ENCODE measurements around the gene GPAM.
"Not testable (repeated sequence)": the region's sequence is repeated elsewhere in the genome, so short reads cannot be mapped to it uniquely, and the experiment has no call there.

The GPAM gene

DNA sequence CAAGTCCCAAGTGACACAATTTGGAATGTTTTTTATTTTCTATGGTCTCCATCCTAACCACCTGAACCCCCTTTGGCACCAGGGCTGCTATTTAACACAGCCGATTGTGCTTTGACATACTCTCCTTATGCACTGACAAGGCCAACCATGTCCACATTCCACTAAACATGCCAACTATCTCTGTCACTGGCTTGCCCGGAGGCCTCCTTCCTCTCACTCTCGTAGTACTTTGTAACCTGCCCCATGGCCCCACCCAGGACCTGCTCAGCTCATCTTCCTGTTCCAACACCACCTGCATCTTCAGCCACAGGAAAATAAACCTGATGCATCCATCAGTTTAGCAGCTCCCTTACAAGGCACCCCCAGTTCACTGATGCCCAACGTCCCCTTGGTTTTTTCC is 63.1 kb downstream of the GPAM start:
- H3K4me3 ChIP-seq (ENCODE audit: low read depth, low read length) = no peak overlapping the region
- no peak for TF ChIP-seq CTCF (IDR thresholded peaks at IDR 0.05; ENCODE audit: borderline replicate concordance, insufficient read depth, low read depth, low read length)

DNA sequence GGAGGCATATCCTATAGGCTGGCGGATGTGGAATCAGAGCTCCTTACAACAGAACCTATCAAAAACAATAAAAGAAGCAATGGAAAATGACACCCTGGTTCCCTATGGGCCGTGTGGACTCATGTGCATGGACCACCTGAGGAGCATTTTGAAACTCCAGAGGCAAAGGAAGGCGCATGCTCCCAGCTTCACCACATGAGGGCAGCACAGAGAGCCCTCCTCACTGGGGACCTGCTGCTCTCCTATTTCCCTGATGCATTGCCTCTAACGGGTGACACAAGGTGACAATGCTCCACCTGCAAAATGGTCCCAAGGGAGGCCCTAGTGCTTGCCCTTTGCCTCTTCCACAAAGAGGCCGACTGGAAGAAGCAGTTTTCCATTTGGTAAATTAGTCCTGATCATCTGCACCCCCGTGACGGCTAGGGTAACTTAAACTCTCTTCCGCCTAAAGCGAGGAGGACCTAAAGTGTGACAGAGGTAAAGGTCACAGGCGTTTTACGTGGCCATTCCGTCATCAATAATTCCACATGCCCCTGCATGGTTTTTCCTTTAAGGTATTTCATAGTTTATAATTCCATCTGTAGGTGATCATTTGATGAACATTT is 67.7 kb downstream of the GPAM start:
- peak; percentile 90 for TF ChIP-seq CTCF (IDR thresholded peaks at IDR 0.05; ENCODE audit: borderline replicate concordance, insufficient read depth, low read depth, low read length)
- H3K4me3 ChIP-seq (ENCODE audit: low read depth, low read length) = no peak overlapping the region

- not testable (repeated sequence) for H3K4me3 ChIP-seq (ENCODE audit: low read depth, low read length)
Measured at GRCh38 chr10:112109779-112110178, 73.8 kb downstream of the GPAM start.

Measured in GM12875 (cell line).